H9 (cell line): Measurements from ENCODE around the gene KIF1A. TPM values are rescaled to one million over a fixed set of nuclear protein-coding genes. Genes with fewer than 3 reads are reported as not detected.

Experiments used
- DNase-seq: peaks from one replicate; pipeline ENCODE4 v3.0.0-alpha.2; 2017
- H2AFZ ChIP-seq: one replicate; pipeline ENCODE4 v1.6.1; 2013; ENCODE audit warnings: mild to moderate bottlenecking, low read length, control low read depth, moderate library complexity
- H2AK5ac ChIP-seq: 2 replicates; pipeline ENCODE4 v1.6.1; 2013; ENCODE audit warnings: low read length, control low read depth, mixed read lengths; ENCODE audit not compliant: insufficient read length
- H2BK120ac ChIP-seq: one replicate; pipeline ENCODE4 v1.6.1; 2013; ENCODE audit warnings: low read depth, mild to moderate bottlenecking, low read length, control low read depth, inconsistent platforms; ENCODE audit not compliant: poor library complexity, severe bottlenecking
- H2BK12ac ChIP-seq: 2 replicates; pipeline ENCODE4 v1.6.1; 2013; ENCODE audit warnings: low read length, control low read depth, mixed read lengths, low read depth; ENCODE audit not compliant: insufficient read length
- H2BK15ac ChIP-seq: 2 replicates; pipeline ENCODE4 v1.6.1; 2013; ENCODE audit warnings: low read depth, low read length, control low read depth
- H2BK20ac ChIP-seq: one replicate; pipeline ENCODE4 v1.6.1; 2013; ENCODE audit warnings: low read depth, mild to moderate bottlenecking, low read length, control low read depth, inconsistent platforms; ENCODE audit not compliant: poor library complexity, severe bottlenecking
- H2BK5ac ChIP-seq: 2 replicates; pipeline ENCODE4 v1.6.1; 2013; ENCODE audit warnings: low read length, control low read depth, mixed read lengths; ENCODE audit not compliant: insufficient read length
- H3K14ac ChIP-seq: 2 replicates; pipeline ENCODE4 v1.6.1; 2013; ENCODE audit warnings: low read length, control low read depth; ENCODE audit not compliant: insufficient read depth
- H3K18ac ChIP-seq: 2 replicates; pipeline ENCODE4 v1.6.1; 2013; ENCODE audit warnings: low read depth, mild to moderate bottlenecking, mixed read lengths, low read length, control low read depth; ENCODE audit not compliant: insufficient read length
- H3K23ac ChIP-seq: 2 replicates; pipeline ENCODE4 v1.6.1; 2013; ENCODE audit warnings: low read length, control low read depth, mixed read lengths, low read depth; ENCODE audit not compliant: insufficient read length
- H3K23me2 ChIP-seq: 2 replicates; pipeline ENCODE4 v1.6.1; 2013; ENCODE audit warnings: low read depth, mild to moderate bottlenecking, mixed read lengths, low read length, control low read depth; ENCODE audit not compliant: insufficient read length, poor library complexity, severe bottlenecking
- H3K27ac ChIP-seq: 2 replicates; pipeline ENCODE4 v1.5.1; 2013; ENCODE audit warnings: low read length, control low read depth, mixed read lengths, low read depth; ENCODE audit not compliant: insufficient read length
- H3K27me3 ChIP-seq: 2 replicates; pipeline ENCODE4 v1.6.1; 2013; ENCODE audit warnings: low read length, control low read depth, inconsistent platforms; ENCODE audit not compliant: insufficient read depth
- H3K4ac ChIP-seq: 2 replicates; pipeline ENCODE4 v1.6.1; 2013; ENCODE audit warnings: low read depth, mild to moderate bottlenecking, control low read depth, inconsistent platforms, low read length, moderate library complexity
- H3K4me1 ChIP-seq: 2 replicates; pipeline ENCODE4 v1.6.1; 2013; ENCODE audit warnings: low read length, control low read depth, inconsistent platforms; ENCODE audit not compliant: insufficient read depth
- H3K4me2 ChIP-seq: 2 replicates; pipeline ENCODE4 v1.6.1; 2013; ENCODE audit warnings: low read length, control low read depth, mixed read lengths; ENCODE audit not compliant: insufficient read length, insufficient read depth
- H3K56ac ChIP-seq: 2 replicates; pipeline ENCODE4 v1.6.1; 2013; ENCODE audit warnings: low read depth, mild to moderate bottlenecking, mixed read lengths, low read length, control low read depth; ENCODE audit not compliant: insufficient read length
- H3K79me1 ChIP-seq: 2 replicates; pipeline ENCODE4 v1.6.1; 2013; ENCODE audit warnings: low read depth, mild to moderate bottlenecking, moderate library complexity, low read length, control low read depth, inconsistent platforms; ENCODE audit not compliant: insufficient read depth, poor library complexity, severe bottlenecking
- H3K79me2 ChIP-seq: 2 replicates; pipeline ENCODE4 v1.6.1; 2013; ENCODE audit warnings: low read length, control low read depth, inconsistent platforms; ENCODE audit not compliant: insufficient read depth
- H3K9ac ChIP-seq: 2 replicates; pipeline ENCODE4 v1.6.1; 2013; ENCODE audit warnings: low read length, control low read depth, mixed read lengths; ENCODE audit not compliant: insufficient read length; ENCODE audit errors: extremely low read depth
- H3K9me3 ChIP-seq: one replicate; pipeline ENCODE4 v1.6.1; 2013; ENCODE audit warnings: low read depth, low read length, inconsistent platforms; ENCODE audit not compliant: control insufficient read depth
- H3T11ph ChIP-seq: one replicate; pipeline ENCODE4 v1.6.1; 2013; ENCODE audit warnings: mild to moderate bottlenecking, low read length, control low read depth, inconsistent platforms
- H4K20me1 ChIP-seq: one replicate; pipeline ENCODE4 v1.6.1; 2013; ENCODE audit not compliant: control insufficient read depth, insufficient read length, insufficient read depth
- H4K5ac ChIP-seq: 2 replicates; pipeline ENCODE4 v1.6.1; 2013; ENCODE audit warnings: low read depth, mild to moderate bottlenecking, mixed read lengths, low read length, control low read depth; ENCODE audit not compliant: insufficient read length
- H4K8ac ChIP-seq: replicated peaks from 2 replicates; pipeline ENCODE4 v1.6.1; 2013; ENCODE audit warnings: low read length, control low read depth, mixed read lengths, low read depth; ENCODE audit not compliant: insufficient read length
- H4K91ac ChIP-seq: 2 replicates; pipeline ENCODE4 v1.6.1; 2013; ENCODE audit warnings: low read depth, mild to moderate bottlenecking, moderate library complexity, mixed read lengths, low read length, control low read depth; ENCODE audit not compliant: insufficient read length
- H3K27ac Mint-ChIP-seq, 3 experiments: 2 replicates in 2 of 3; 3 replicates in 1 of 3; pipeline ENCODE4 v1.8.0; 2020 to 2021; ENCODE audit warnings: mixed read lengths in 3 of 3, mild to moderate bottlenecking in 1 of 3, moderate library complexity in 1 of 3
- H3K27me3 Mint-ChIP-seq: 2 replicates; pipeline ENCODE4 v1.8.0; 2021; ENCODE audit warnings: low read depth, mild to moderate bottlenecking, moderate library complexity, mixed read lengths
- H3K36me3 Mint-ChIP-seq, 3 experiments: 2 replicates in 2 of 3; 3 replicates in 1 of 3; pipeline ENCODE4 v1.8.0; 2020 to 2021; ENCODE audit warnings: low read depth in 3 of 3, mixed read lengths in 3 of 3; ENCODE audit not compliant: insufficient read depth in 1 of 3
- H3K4me1 Mint-ChIP-seq, 2 experiments: 2 replicates each; pipeline ENCODE4 v1.8.0; 2020; ENCODE audit warnings: mixed read lengths in 2 of 2
- H3K4me3 Mint-ChIP-seq, 2 experiments: 2 replicates in 1 of 2; 3 replicates in 1 of 2; pipeline ENCODE4 v1.8.0; 2020 to 2021; ENCODE audit warnings: mild to moderate bottlenecking in 2 of 2, mixed read lengths in 2 of 2, moderate library complexity in 1 of 2
- H3K9me3 Mint-ChIP-seq, 2 experiments: 2 replicates in 1 of 2; 3 replicates in 1 of 2; pipeline ENCODE4 v1.8.0; 2020; ENCODE audit warnings: mild to moderate bottlenecking in 2 of 2, mixed read lengths in 2 of 2, moderate library complexity in 1 of 2
- CTCF ChIP-seq: fragments of 200-600 bp; sonication (generic); conservative IDR thresholded peaks from 3 replicates; pipeline ENCODE4 v1.8.0; 2021; ENCODE audit warnings: antibody characterized with exemption, mild to moderate bottlenecking
- WGBS: extraction: QIAGEN DNeasy Blood & Tissue Kit; methylation state at CpG from one replicate; pipeline ENCODE4 v1.1.7; 2013; ENCODE audit warnings: missing lambda C conversion rate, low lambda C conversion rate, mixed read lengths; ENCODE audit not compliant: insufficient read length; ENCODE audit errors: extremely low coverage; 5-methylcytosine and 5-hydroxymethylcytosine counted together
- total RNA-seq: library from RNA; stranded (reverse); gene quantifications from 2 replicates; pipeline ENCODE4 v1.2.1, GENCODE V29; 2021

The KIF1A gene
- total RNA-seq, 1 experiment from 2014 or later = 204 TPM

- Histone ChIP-seq H2AK5ac (no peak overlapping the region), H3K9me3 (no peaks in the 10 kb centered on the region), H3K23me2 (no peaks in the 10 kb centered on the region), H3K23ac (no peak overlapping the region), H3K4me1 (0 out of 2 replicates have a peak, but pooled peaks cover 3% of the 10 kb centered on the region), H3K4me2 (no peak overlapping the region), H4K5ac (no peak overlapping the region), H4K8ac (no peak overlapping the region), H3T11ph (no peak overlapping the region), H3K79me1 (peaks cover 10% of the 10 kb centered on the region), H3K14ac (no peak overlapping the region), H2BK12ac (no peak overlapping the region), H2BK120ac (no peak overlapping the region), H2BK20ac (no peak overlapping the region), H3K18ac (no peak overlapping the region), H4K91ac (no peak overlapping the region), H2AFZ (no peak overlapping the region), H2BK5ac (no peak overlapping the region), H3K9ac (no peak overlapping the region), H3K79me2 (peaks cover 65% of the 10 kb centered on the region), H3K56ac (no peak overlapping the region), H4K20me1 (peaks cover 5% of the 10 kb centered on the region), H3K4ac (no peak overlapping the region), H2BK15ac (no peak overlapping the region), H3K27ac (no peak overlapping the region), H3K27me3 (no peaks in the 10 kb centered on the region)
- Mint-ChIP-seq H3K36me3 (peaks cover 57 to 69% (median 62%) of the 10 kb centered on the region in 3 experiments), H3K4me1 (peaks cover 9 to 18% of the 10 kb centered on the region in 2 experiments), H3K27ac (peak overlapping the region in 2 of 3 experiments; percentile 24 to 28; a peak in 2 of 7 replicates), H3K4me3 (no peak overlapping the region), H3K27me3 (peaks cover 1% of the 10 kb centered on the region; the same call in 1 of the 2 replicates), H3K9me3 (peaks cover 17 to 25% of the 10 kb centered on the region in 2 experiments)
- no peak for TF ChIP-seq CTCF
- WGBS = no CpG with 5 or more reads among the region's 10 CpGs
- DNase-seq = peak; percentile 17
These were observed 7.7 kb downstream of the KIF1A start for GRCh38 chr2:240812301-240812680.
